Putamen (tissue), 1 donor: ENCODE results near the gene AIFM3.

Experiments
- DNase-seq: peaks from one replicate; pipeline ENCODE4 v3.0.0-alpha.2; 2016; ENCODE audit warnings: low spot score

Gene AIFM3

DNA sequence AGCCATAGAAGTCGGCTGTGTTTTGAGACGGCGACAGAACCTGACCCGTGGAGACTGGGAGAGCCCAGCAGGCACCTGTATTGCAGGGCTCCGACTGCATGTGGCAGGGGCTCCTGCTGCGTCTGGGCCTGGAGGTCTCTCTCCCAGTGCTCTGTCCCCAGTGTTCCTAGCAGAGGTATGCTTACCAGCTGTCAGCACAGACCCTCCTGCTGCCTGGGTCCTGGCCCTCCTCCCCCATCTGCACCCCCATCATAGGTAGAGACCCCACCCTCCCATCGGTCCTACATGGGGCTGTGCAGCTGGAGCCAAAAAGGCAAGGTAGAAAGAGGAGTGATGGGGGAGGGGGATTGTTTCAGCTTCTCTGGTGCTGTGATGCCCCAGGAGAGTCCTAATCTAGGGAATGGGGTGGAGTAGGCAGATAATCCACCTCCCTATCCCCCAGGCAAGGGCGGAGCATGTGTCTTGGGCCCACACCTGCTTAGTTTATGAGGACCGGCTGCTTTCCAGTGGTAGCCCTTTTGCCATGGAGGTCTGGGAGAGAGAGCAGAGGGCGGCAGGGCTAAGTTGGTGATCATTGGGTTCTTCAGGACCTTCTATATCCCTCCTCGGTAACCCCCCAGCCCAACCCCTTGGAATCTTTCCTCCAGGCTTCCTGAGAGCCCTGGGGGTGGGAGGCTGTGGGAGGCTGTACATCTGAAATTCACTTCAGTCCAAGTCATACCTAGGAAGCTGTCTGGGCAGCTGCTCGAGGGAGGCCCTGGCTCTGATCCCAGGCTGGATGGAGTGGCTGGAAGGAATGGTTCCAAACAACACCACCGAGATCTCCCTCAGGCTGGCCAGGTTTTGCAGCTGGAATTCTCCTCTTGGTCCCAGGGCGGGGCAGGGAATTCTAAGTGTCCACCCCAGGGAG lies 60.0 kb downstream of the AIFM3 start:
- DNase-seq, result no peak

GRCh38 chr22:21028277-21029251 lies 61.5 kb downstream of the AIFM3 start:
- no peak for DNase-seq

DNA sequence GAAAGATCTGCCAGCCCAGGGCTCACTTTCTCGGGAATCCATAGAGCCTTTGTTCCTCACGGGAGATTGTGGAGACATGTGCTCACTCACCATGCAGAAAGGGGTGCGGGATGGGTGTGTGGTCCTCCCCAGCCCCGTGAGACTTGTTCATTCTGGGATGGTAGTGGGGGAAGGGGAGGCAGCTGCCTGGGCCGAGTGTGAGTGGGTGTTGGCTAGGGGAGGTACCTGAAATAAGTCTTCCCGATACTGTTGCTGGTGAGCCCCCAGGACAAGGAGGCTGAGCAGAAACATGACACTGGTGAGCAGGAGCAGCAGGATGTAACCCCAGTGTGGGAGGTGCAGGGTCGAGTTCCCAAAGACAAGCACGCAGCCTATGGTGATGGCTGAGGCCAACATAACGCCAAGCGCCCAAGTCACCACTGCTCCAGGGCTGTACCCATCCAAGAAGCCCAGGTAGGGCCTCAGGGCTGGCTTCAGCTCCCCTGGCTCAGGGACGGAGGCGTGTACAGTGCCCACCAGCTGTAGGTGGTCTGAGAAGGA lies 62.5 kb downstream of the AIFM3 start:
- no peak for DNase-seq

DNA sequence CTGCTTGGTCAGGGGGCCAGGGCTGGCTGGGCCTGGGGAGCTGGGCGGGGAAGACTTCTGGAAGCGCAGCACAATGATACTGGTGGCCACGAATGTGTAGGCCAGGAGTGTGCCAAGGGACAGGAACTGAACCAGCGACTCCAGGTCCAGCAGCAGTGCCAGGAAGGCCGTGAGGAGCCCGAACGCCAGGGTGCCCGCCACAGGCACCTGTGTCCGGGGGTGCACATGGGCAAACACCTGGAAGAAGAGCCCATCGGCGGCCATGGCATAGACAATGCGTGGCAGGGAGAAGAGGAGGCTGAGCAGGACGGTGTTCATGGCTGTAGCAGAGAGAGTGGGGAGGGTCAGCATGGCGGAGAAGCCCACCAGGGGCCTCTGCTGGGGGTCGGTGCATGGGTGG lies 63.0 kb downstream of the AIFM3 start:
- DNase-seq, result no peak
